Sigmoid colon (tissue), 4 donors: Measurements from ENCODE around the gene MAML3.

Experiments
- CTCF ChIP-seq, 4 experiments: fragments of 450-650 bp in 3 of 4; fragments of 200-600 bp in 1 of 4; IDR thresholded peaks; one replicate each; pipeline ENCODE4 v1.5.1; 2016 to 2019; ENCODE audit warnings: antibody characterized with exemption in 4 of 4, mild to moderate bottlenecking in 3 of 4, moderate library complexity in 2 of 4
- EP300 ChIP-seq, 4 donors: sonication (generic); formaldehyde crosslinking; IDR thresholded peaks; one replicate each; pipeline ENCODE4 v1.6.1; 2017; ENCODE audit warnings: antibody characterized with exemption in 4 of 4
- POLR2A ChIP-seq, 2 donors: fragments of 450-650 bp; IDR thresholded peaks; one replicate each; pipeline ENCODE4 v1.6.1; 2016; ENCODE audit warnings: antibody characterized with exemption in 2 of 2, mild to moderate bottlenecking in 2 of 2, moderate library complexity in 2 of 2

- no peak for TF ChIP-seq CTCF (IDR thresholded peaks at IDR 0.05)
- TF ChIP-seq POLR2A (IDR thresholded peaks at IDR 0.05): no peak
- TF ChIP-seq EP300 (IDR thresholded peaks at IDR 0.05): no peak
These were observed 82.2 kb downstream of the MAML3 start for GRCh38 chr4:140071806-140072205.
